K562 (cell line): Measurements from ENCODE around the gene STPG4. TPM values are rescaled to one million over a fixed set of nuclear protein-coding genes. Genes with fewer than 3 reads are reported as not detected.

Experiments
- DMBX1 ChIP-seq: fragments of 250-450 bp; sonication (Bioruptor Pico); IDR thresholded peaks from 2 replicates; pipeline ENCODE4 v1.8.0; 2022; ENCODE audit warnings: inconsistent platforms, mild to moderate bottlenecking, moderate library complexity, borderline replicate concordance
- KAT2B ChIP-seq: IDR thresholded peaks from one replicate; pipeline ENCODE4 v1.6.1; 2012; ENCODE audit warnings: low read depth, mild to moderate bottlenecking, control low read depth, inconsistent platforms, low read length, moderate library complexity
- PRDM10 ChIP-seq: fragments of 450-650 bp; IDR thresholded peaks from 2 replicates; pipeline ENCODE4 v1.6.1; 2018; ENCODE audit not compliant: partially characterized antibody
- RAD21 ChIP-seq, 2 experiments: fragments of 250-450 bp in 1 of 2; fragments of 450-650 bp in 1 of 2; sonication (Bioruptor Pico) in 1 of 2; formaldehyde crosslinking in 1 of 2; IDR thresholded peaks in 1 of 2; conservative IDR thresholded peaks in 1 of 2; 2 replicates each; pipeline versions ENCODE4 v1.4.0 to v1.8.0; 2020 to 2022; ENCODE audit warnings: mild to moderate bottlenecking in 2 of 2, moderate library complexity in 1 of 2
- ZBTB2 ChIP-seq: fragments of 450-650 bp; IDR thresholded peaks from 2 replicates; pipeline ENCODE4 v1.6.1; 2016; ENCODE audit warnings: antibody characterized with exemption
- ZNF197 ChIP-seq: fragments of 200-800 bp; sonication (Bioruptor generic); IDR thresholded peaks from 2 replicates; pipeline ENCODE4 v1.6.1; 2016; ENCODE audit warnings: low read depth, missing genetic modification characterization, missing compliant biosample characterization
- ZNF707 ChIP-seq: fragments of 250-450 bp; sonication (Bioruptor Pico); conservative IDR thresholded peaks from 2 replicates; pipeline ENCODE4 v1.8.0; 2022; ENCODE audit warnings: inconsistent platforms, mild to moderate bottlenecking, moderate library complexity
- polyA plus RNA-seq, 8 experiments: library from polyadenylated mRNA; depleted of rRNA in 4 of 8; stranded (reverse) in 5 of 8; unstranded in 3 of 8; fragments of >200 nt; fragmentation: Nextera tagmentation in 2 of 8; fragmentation: Illumina TruSeq in 1 of 8; extraction: Ambion mirVana in 2 of 8; extraction: Trizol in 1 of 8; gene quantifications; 2 replicates each; pipeline versions ENCODE4 v1.2.1 to v1.2.3, GENCODE V29; 2011 to 2014; ENCODE audit warnings: inconsistent platforms in 1 of 8, missing spikeins in 1 of 8
- total RNA-seq, 7 experiments: library from RNA; depleted of rRNA in 6 of 7; stranded (reverse); fragments of >200 nt in 6 of 7; fragmentation: Illumina TruSeq in 2 of 7; extraction: Trizol in 2 of 7; gene quantifications; 2 replicates each; pipeline versions ENCODE4 v1.2.1 to v1.2.3, GENCODE V29; 2011 to 2021; ENCODE audit warnings: low replicate concordance in 1 of 7

STPG4 gene
- total and polyA plus RNA-seq, 9 of the 15 experiments (the other 6 are each of a cell fraction or from before 2014, with no cell fraction given): 0.10 to 0.68 (median 0.22) TPM; not detected in 6

GRCh38 chr2:47141520-47141919, 13.6 kb downstream of the STPG4 start (continued):
- TF ChIP-seq KAT2B (no peak), DMBX1 (CRISPR knock-in tag) (no peak), PRDM10 (no peak), ZBTB2 (no peak), ZNF197 (CRISPR knock-in tag) (no peak), ZNF707 (CRISPR knock-in tag) (no peak), RAD21 (CRISPR knock-in tag; conservative IDR thresholded peaks at IDR 0.05 in 1 of 2, IDR thresholded peaks at IDR 0.05 in 1 of 2) (no peak)
- TF ChIP-seq, all 486 proteins: peak for 0
